ENCODE results near the gene ATR. TPM values are rescaled to one million over a fixed set of nuclear protein-coding genes. Genes with fewer than 3 reads are reported as not detected.

The ATR gene
- total RNA-seq, 1 experiment from 2014 or later, result 15.8 TPM

DNA sequence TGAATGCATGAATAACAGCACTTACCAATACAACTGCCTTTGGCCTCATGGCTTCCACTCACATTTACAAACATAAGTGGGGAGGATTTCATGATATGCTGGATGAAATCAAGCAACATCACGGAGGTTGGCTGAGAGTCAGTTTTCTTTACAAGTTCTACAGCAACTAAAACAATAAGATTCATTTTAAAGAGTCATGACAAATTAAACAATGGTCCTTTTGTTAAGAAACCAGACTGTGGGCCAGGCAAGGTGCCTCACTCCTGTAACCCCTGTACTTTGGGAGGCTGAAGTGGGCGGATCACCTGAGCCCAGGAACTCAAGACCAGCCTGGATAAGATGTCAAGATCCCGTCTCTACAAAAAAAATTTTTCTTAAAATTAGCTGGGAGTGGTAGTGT is 12.4 kb downstream of the ATR start:
- no peak overlapping the region for H4K8ac ChIP-seq (replicated peaks; ENCODE audit: insufficient read length, low read depth, low read length)
- H3K4me1 ChIP-seq (ENCODE audit: insufficient read depth, low read length), result no peaks in the 10 kb centered on the region; the same call in 1 of the 2 replicates
- no CpG with 5 or more reads among the region's 3 CpGs for WGBS (ENCODE audit: extremely low coverage, insufficient read length, low lambda C conversion rate)
- Mint-ChIP-seq H3K27me3 (ENCODE audit: low read depth) (no peaks in the 10 kb centered on the region), H3K9me3 (no peaks in the 10 kb centered on the region), H3K4me3 (no peak overlapping the region), H3K36me3 (ENCODE audit: insufficient read depth in 1 of 3, low read depth in 3 of 3) (peaks cover 1 to 22% (median 16%) of the 10 kb centered on the region in 3 experiments; a peak in 5 of 7 replicates), H3K27ac (no peak overlapping the region), H3K4me1 (peaks cover 0 to 3% of the 10 kb centered on the region in 2 experiments; a peak in 1 of 4 replicates)
- H3K9ac ChIP-seq (ENCODE audit: extremely low read depth, insufficient read length, low read length), result no peak overlapping the region
- no peak overlapping the region for H2BK15ac ChIP-seq (ENCODE audit: low read depth, low read length)
- H3K9me3 ChIP-seq (ENCODE audit: control insufficient read depth, low read depth, low read length), result no peaks in the 10 kb centered on the region
- no peak overlapping the region for H4K91ac ChIP-seq (ENCODE audit: insufficient read length, low read depth, low read length)
- TF ChIP-seq, protein P1, sequence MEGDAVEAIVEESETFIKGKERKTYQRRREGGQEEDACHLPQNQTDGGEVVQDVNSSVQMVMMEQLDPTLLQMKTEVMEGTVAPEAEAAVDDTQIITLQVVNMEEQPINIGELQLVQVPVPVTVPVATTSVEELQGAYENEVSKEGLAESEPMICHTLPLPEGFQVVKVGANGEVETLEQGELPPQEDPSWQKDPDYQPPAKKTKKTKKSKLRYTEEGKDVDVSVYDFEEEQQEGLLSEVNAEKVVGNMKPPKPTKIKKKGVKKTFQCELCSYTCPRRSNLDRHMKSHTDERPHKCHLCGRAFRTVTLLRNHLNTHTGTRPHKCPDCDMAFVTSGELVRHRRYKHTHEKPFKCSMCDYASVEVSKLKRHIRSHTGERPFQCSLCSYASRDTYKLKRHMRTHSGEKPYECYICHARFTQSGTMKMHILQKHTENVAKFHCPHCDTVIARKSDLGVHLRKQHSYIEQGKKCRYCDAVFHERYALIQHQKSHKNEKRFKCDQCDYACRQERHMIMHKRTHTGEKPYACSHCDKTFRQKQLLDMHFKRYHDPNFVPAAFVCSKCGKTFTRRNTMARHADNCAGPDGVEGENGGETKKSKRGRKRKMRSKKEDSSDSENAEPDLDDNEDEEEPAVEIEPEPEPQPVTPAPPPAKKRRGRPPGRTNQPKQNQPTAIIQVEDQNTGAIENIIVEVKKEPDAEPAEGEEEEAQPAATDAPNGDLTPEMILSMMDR (conservative IDR thresholded peaks at IDR 0.05), result no peak
- no peak overlapping the region for H3T11ph ChIP-seq (ENCODE audit: low read length)
- H4K20me1 ChIP-seq (ENCODE audit: control insufficient read depth, insufficient read depth, insufficient read length), result no peaks in the 10 kb centered on the region
- no peaks in the 10 kb centered on the region for H3K27me3 ChIP-seq (ENCODE audit: insufficient read depth, low read length)
- H3K18ac ChIP-seq (ENCODE audit: insufficient read length, low read depth, low read length), result no peak overlapping the region
- H2BK120ac ChIP-seq (ENCODE audit: low read depth, low read length, poor library complexity, severe bottlenecking), result no peak overlapping the region
- H3K4me2 ChIP-seq (ENCODE audit: insufficient read depth, insufficient read length, low read length), result no peak overlapping the region
- no peak overlapping the region for H2BK20ac ChIP-seq (ENCODE audit: low read depth, low read length, poor library complexity, severe bottlenecking)
- no peak overlapping the region for H4K5ac ChIP-seq (ENCODE audit: insufficient read length, low read depth, low read length)
- H2BK12ac ChIP-seq (ENCODE audit: insufficient read length, low read depth, low read length), result no peak overlapping the region
- H3K79me2 ChIP-seq (ENCODE audit: insufficient read depth, low read length), result no peaks in the 10 kb centered on the region
- no peak overlapping the region for H3K27ac ChIP-seq (ENCODE audit: insufficient read length, low read depth, low read length)
- H3K23ac ChIP-seq (ENCODE audit: insufficient read length, low read depth, low read length), result no peak overlapping the region
- H3K56ac ChIP-seq (ENCODE audit: insufficient read length, low read depth, low read length), result no peak overlapping the region
- H3K23me2 ChIP-seq (ENCODE audit: insufficient read length, low read depth, low read length, poor library complexity, severe bottlenecking), result no peaks in the 10 kb centered on the region
- H2BK5ac ChIP-seq (ENCODE audit: insufficient read length, low read length), result no peak overlapping the region
- no peak overlapping the region for H2AFZ ChIP-seq (ENCODE audit: low read length)
- H3K4ac ChIP-seq (ENCODE audit: low read depth, low read length), result no peak overlapping the region
- no peak overlapping the region for H2AK5ac ChIP-seq (ENCODE audit: insufficient read length, low read length)
- no peaks in the 10 kb centered on the region for H3K79me1 ChIP-seq (ENCODE audit: insufficient read depth, low read depth, low read length, poor library complexity, severe bottlenecking)
- H3K14ac ChIP-seq (ENCODE audit: insufficient read depth, low read length), result no peak overlapping the region
- no peak for DNase-seq

Data from H9 (cell line).